Measurements from ENCODE around the gene MITF. TPM values are rescaled to one million over a fixed set of nuclear protein-coding genes. Genes with fewer than 3 reads are reported as not detected.

MITF gene
- total and polyA plus RNA-seq, 8 donors = 6.2 to 29.6 (median 7.5) TPM

DNA sequence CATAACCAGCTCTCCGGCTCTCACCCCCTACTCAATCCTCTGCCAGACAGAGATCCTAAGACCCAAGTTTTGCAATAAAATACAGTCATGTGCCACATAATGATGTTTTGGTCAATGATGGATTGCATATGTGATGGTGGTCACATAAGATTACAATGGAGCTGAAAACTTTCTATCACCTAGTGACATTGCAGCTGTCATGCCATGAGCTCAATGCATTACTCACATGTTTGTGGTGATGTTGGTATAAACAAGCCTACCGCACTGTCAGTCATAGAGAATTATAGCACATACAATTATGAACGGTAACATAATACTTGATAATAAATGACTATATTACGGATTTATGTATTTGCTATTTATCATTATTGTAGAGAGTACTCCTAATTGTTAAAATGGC, 233.4 kb downstream of the MITF start:
- H3K4me1 ChIP-seq = no peaks in the 10 kb centered on the region
- intact Hi-C loops (cut with DNase I) = no loop called here
- peaks cover 0 to 4% of the 10 kb centered on the region in 2 donors for H3K9me3 ChIP-seq
- no peaks in the 10 kb centered on the region for H3K27me3 ChIP-seq
- H3K27ac ChIP-seq = no peak overlapping the region
- no peak overlapping the region for H3K4me3 ChIP-seq
- no peaks in the 10 kb centered on the region for H3K36me3 ChIP-seq
- TF ChIP-seq, protein P1, sequence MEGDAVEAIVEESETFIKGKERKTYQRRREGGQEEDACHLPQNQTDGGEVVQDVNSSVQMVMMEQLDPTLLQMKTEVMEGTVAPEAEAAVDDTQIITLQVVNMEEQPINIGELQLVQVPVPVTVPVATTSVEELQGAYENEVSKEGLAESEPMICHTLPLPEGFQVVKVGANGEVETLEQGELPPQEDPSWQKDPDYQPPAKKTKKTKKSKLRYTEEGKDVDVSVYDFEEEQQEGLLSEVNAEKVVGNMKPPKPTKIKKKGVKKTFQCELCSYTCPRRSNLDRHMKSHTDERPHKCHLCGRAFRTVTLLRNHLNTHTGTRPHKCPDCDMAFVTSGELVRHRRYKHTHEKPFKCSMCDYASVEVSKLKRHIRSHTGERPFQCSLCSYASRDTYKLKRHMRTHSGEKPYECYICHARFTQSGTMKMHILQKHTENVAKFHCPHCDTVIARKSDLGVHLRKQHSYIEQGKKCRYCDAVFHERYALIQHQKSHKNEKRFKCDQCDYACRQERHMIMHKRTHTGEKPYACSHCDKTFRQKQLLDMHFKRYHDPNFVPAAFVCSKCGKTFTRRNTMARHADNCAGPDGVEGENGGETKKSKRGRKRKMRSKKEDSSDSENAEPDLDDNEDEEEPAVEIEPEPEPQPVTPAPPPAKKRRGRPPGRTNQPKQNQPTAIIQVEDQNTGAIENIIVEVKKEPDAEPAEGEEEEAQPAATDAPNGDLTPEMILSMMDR (IDR thresholded peaks at IDR 0.05) = no peak
- no peak for ATAC-seq
- no peak for DNase-seq

DNA sequence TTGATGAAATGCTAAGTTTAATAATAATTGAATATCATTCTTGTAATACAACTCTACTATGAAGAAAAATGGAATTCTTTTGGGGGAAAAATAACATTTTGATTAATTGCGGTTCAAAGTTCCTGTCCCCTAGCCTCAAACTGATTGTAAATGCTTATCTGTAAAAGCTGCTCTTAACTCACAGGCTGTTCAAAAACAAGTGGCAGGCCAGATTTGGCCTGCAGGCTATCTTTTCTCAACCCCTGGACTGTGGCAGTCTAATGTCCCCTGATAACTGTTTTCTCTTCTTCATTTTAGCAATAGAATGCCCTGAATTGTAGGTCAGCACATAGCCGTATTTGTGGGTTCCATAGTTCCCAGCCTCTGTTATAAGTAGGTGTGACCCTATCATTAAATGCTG, 236.8 kb downstream of the MITF start:
- TF ChIP-seq, protein P1 (IDR thresholded peaks at IDR 0.05) = no peak
- Histone ChIP-seq H3K4me1 (no peaks in the 10 kb centered on the region), H3K36me3 (no peaks in the 10 kb centered on the region), H3K4me3 (no peak overlapping the region), H3K27ac (no peak overlapping the region), H3K27me3 (no peaks in the 10 kb centered on the region), H3K9me3 (peaks cover 0 to 20% of the 10 kb centered on the region in 2 donors)
- intact Hi-C loops (cut with DNase I) = no loop called here
- ATAC-seq = no peak
- no peak for DNase-seq

DNA sequence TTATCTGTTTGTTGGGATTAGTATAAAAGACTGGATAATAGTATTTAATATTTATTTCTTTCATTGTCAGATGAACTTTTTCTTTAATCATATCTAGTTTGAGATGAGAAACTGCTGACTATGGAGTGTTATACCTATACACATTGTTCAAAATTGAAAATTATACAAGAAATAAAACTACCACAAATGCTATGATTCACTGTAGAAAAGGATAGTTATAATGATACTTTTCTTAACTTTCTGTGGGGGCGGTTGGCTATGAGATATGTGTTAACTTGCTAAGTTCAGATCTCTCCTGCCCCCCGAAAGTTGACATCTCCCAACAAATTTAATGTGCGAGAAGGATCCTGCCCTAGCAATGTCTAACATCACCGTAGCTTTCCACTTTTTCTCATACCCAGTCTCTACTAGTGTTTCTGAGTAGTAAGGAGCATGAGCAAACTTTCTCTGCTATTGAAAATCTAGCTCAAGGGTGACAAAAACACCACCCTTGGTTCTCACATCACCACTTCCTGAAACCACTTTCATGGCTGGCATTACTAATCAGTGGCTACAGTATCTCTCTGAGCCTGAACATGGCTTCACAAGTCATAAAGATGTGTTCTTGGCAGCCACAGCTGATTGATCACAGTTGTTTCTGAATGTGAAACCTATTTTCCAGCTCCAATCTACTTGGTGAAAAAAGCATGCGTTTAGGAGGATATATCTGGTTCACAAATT, 244.4 kb downstream of the MITF start:
- intact Hi-C loops (cut with DNase I) = no loop called here
- Histone ChIP-seq H3K36me3 (no peaks in the 10 kb centered on the region), H3K27me3 (no peaks in the 10 kb centered on the region), H3K4me1 (no peaks in the 10 kb centered on the region), H3K27ac (no peak overlapping the region), H3K9me3 (peaks cover 0 to 7% of the 10 kb centered on the region in 2 donors), H3K4me3 (no peak overlapping the region)
- TF ChIP-seq, protein P1 (IDR thresholded peaks at IDR 0.05) = no peak
- no peak for DNase-seq
- peak; percentile 44 for ATAC-seq

DNA sequence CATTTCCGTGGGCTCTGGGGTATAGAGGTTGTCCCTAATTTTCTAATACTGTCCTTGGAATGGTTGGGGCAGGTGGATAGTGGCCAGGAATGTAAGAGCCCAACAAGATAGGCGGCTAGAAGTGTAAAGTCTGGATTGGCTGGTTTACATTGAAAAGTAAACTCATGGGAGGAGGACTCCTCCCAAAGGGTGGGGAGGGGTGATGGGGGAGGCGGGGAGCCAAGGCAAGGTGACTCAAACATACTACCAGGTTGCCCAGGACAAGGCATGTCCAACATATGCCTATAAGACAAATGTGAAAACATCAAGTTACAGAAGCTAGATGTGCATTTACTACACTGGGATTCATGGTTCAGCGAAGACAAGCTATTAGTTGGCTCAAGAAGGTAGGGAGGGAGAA, 246.0 kb downstream of the MITF start:
- Histone ChIP-seq H3K4me1 (no peaks in the 10 kb centered on the region), H3K9me3 (no peaks in the 10 kb centered on the region), H3K36me3 (no peaks in the 10 kb centered on the region), H3K27me3 (no peaks in the 10 kb centered on the region), H3K27ac (no peak overlapping the region), H3K4me3 (no peak overlapping the region)
- intact Hi-C loops (cut with DNase I) = no loop called here
- TF ChIP-seq, protein P1 (IDR thresholded peaks at IDR 0.05) = no peak
- no peak for ATAC-seq
- no peak for DNase-seq

DNA sequence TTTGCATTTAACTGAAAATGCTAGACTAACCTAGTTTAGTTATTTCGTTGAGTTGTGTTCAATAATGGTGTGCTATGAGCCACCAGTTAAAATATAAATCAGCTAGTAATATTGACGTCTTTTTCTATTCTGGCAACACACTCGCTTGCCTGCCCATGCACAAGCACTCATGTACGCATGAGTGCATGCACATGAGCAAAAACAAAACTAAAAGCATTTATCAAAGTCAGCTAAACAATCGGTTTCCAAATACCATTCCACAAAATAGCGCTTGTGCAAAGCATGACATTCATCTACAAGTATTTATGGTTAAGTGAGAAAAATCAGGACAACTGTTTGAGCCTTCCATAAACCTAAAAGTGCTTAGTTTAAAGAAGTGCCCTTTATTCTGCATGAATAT, 247.2 kb downstream of the MITF start:
- Histone ChIP-seq H3K27me3 (no peaks in the 10 kb centered on the region), H3K9me3 (no peaks in the 10 kb centered on the region), H3K27ac (no peak overlapping the region), H3K4me1 (no peaks in the 10 kb centered on the region), H3K4me3 (no peak overlapping the region), H3K36me3 (no peaks in the 10 kb centered on the region)
- DNase-seq = no peak
- TF ChIP-seq, protein P1 (IDR thresholded peaks at IDR 0.05) = no peak
- ATAC-seq = no peak
- intact Hi-C loops (cut with DNase I) = no loop called here

Measured in left lung (tissue), 10 donors.